SU-DHL-6 (cell line): ENCODE results near the gene VPS9D1.

ENCODE experiments used
- EZH2phosphoT487 ChIP-seq: fragments of 200-600 bp; sonication (generic), shearing (Covaris generic); conservative IDR thresholded peaks from 2 replicates; pipeline ENCODE4 v1.6.1; 2018; ENCODE audit warnings: mild to moderate bottlenecking, antibody characterized with exemption, low read length, moderate library complexity, mixed read lengths
- TF ChIP-seq, protein P1 (sequence below): fragments of 200-600 bp; sonication (generic); IDR thresholded peaks from one replicate; pipeline ENCODE4 v1.5.1; 2017; ENCODE audit warnings: antibody characterized with exemption, mild to moderate bottlenecking, low read length, moderate library complexity; ENCODE audit not compliant: insufficient read depth, poor library complexity, severe bottlenecking

DNA sequence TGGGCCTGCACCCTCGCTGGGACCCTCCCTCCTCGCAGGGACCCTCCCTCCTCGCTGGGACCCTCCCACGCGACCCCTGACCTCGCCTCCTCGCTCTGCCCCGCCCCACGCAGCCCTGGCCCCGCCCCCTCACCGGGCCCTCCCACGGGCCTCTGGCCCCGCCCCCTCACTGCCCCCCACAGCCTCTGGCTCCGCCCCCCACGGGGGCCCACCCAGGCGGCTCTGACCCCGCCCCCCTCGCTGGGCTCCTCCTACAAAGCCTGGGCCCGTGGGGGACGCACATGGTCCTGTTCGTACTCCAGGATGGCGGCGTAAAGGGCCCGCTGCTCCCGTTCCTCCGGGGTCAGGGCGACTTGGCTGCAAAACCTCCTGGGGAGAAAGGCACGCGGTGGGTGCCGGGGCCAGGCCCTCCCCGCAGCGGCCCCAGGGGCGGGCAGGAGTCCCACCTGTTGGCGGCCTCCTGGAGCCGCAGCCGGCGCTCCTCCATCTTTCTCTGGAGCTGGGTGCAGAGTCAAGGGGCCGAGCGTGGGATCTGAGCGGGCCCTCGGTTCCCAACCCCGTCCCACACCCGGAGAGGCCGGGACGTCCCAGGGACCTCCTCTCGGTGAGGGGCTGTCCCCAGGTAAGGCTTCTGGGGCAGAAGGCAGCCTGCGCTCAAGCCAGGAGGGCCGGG, 9.0 kb downstream of the VPS9D1 start:
- TF ChIP-seq, protein P1, sequence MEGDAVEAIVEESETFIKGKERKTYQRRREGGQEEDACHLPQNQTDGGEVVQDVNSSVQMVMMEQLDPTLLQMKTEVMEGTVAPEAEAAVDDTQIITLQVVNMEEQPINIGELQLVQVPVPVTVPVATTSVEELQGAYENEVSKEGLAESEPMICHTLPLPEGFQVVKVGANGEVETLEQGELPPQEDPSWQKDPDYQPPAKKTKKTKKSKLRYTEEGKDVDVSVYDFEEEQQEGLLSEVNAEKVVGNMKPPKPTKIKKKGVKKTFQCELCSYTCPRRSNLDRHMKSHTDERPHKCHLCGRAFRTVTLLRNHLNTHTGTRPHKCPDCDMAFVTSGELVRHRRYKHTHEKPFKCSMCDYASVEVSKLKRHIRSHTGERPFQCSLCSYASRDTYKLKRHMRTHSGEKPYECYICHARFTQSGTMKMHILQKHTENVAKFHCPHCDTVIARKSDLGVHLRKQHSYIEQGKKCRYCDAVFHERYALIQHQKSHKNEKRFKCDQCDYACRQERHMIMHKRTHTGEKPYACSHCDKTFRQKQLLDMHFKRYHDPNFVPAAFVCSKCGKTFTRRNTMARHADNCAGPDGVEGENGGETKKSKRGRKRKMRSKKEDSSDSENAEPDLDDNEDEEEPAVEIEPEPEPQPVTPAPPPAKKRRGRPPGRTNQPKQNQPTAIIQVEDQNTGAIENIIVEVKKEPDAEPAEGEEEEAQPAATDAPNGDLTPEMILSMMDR = no peak
- no peak for TF ChIP-seq EZH2phosphoT487
